ENCODE measurements around the gene PRELID1.
"Not testable (repeated sequence)": the region's sequence is repeated elsewhere in the genome, so short reads cannot be mapped to it uniquely, and the experiment has no call there.

The PRELID1 gene

DNA sequence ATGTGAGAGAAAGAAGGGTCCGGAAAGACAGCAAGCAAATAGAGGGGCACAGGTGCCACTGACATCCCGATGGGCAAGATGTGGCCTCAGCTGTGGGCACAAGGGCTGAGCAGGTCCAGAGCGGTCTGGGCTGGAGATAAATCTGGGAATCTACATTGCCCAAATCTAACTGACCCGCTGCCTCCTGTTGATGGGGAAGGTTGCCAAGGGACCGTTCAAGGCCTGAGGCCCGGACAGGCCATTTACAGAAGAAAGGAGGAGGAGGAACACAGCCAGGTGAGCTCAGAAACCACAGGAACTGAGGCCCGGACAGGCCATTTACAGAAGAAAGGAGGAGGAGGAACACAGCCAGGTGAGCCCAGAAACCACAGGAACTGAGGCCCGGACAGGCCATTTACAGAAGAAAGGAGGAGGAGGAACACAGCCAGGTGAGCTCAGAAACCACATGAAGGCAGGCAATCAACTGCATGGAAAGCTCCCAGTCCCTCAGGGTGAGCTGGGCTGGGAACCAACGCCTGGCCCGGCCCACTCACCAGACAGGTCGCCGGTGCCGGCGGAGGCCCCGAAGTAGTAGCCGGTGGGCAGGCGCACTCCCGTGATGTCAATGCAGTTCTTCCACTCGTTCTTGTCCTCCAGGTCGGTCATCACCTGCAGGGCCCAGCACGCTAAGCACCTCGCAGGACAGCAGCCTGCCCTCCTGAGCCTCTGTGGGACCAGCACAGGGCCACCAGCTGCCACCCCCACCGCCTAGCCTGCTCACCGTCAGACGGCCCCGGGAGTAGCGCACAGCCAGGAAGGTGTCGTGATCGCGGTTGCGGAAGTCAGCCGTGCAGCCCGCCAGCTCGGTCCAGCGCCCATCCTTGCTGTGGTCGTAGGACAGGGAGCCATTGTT is 33.2 kb downstream of the PRELID1 start:
- DNase-seq, result no peak

DNA sequence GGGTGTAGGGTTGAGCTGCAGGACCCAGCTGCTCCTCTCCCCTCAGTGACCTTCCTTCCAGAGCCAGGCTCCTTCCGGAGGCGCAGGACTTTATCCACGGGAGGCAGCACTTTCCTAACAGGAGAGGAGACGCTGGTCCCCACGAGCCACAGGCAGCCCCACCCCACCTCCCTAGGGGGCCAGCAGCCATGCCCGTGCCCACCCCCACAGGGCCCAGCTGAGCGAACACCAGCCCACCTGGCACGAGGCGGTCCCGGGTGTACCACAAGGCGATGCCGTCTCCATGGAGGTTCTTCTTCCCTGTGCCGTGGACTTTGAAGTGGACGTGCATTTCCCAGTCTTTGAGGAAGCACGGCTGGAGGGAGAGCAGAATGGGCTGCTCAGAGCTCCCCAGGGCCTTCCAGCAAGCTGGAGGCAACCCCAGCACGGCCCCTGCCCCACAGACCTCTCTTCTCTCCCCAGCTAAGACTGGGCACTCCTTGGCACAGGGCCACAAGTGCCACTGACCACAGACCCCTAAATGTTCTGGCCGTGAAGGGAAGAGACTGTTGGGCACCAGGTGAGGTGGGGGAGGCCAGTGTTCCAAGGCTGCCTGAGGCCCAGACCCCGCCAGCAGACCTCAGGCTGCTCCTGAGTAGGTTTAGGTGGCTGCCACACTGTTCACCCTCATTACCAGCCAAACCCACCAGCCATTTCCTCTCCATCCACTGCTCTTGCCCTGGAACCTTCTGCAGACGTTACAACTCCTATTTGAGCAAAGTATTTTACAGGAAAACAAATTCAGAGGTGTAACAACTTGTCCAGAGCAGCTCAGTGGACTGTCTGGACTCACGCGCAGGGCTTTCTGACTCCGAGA is 34.9 kb downstream of the PRELID1 start:
- DNase-seq, result no peak

DNA sequence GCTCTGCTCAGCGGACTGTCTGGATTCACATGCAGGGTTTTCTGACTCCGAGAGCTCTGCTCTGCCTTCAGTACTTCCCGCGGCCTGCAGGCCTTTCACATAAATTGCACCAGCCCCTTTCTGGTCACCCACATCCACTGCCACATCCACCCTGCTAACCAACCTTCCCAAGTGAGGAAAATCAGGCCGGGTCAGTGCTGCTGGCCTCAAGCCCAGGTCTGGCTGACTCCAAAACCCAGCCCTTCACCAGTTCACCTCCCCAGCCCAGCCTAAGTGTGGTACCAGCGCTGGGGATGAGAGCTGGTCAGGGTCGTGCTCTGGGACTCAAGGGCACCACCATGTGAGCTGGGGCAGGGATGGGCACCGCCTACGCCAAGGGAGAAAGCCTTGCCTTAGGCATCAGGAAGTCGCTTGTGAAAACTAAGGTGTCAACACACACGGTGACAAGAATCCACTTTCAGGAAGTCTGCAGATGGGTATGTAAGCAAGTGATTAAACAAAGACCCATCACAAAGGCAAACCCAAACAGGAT is 35.6 kb downstream of the PRELID1 start:
- DNase-seq, result no peak

DNA sequence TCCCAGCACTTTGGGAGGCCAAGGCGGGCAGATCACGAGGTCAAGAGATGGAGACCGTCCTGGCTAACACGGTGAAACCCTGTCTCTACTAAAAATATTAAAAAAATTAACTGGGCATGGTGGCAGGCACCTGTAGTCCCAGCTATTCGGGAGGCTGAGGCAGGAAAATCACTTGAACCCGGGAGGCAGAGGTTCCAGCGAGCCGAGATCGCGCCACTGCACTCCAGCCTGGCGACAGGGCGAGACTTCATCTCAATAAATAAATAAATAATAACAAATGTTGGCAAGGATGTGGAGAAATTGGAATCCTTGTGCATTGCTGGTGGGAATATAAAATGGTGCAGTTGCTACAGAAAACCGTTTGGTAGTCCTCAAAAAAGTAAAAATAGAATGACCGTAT is 39.4 kb downstream of the PRELID1 start:
- not testable (repeated sequence) for DNase-seq

GRCh38 chr5:177343777-177344176 is 40.2 kb downstream of the PRELID1 start:
- DNase-seq, result no peak

DNA sequence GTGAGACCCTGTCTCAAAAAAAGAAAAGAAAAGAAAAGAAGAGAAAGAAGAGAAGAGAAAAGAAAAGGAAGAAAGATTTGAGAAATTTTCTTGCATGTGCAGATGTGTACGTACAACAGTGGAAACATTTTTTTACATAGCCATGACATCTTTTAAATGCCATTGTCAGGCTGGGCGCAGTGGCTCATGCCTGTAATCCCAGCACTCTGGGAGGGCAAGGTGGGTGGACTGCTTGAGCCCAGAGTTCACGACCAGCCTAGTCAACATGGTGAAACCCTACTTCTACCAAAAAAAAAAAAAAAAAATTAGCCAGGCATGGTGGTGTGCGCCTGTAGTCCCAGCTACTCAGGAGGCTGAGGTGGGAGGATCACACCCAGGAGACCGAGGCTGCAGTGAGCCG is 41.3 kb downstream of the PRELID1 start:
- DNase-seq, result no peak

DNA sequence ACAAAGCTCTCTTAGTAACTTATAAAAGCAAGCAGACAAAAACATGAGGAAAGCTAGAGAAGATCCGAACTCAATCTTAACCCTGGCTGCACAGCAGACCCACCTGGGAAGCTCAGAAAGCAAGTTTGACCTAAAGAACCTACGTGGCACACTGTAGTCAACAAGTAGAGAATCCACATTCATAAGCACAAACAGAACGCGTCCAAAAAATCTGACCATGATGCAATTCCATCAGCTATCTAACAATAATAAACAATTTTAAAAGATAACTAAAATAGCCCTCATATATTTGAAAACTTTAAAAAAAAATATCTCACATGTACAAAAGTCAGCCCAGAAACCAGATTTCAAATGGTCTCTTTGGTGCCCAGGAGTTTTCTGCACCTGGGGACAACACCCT is 43.2 kb downstream of the PRELID1 start:
- DNase-seq, result no peak

DNA sequence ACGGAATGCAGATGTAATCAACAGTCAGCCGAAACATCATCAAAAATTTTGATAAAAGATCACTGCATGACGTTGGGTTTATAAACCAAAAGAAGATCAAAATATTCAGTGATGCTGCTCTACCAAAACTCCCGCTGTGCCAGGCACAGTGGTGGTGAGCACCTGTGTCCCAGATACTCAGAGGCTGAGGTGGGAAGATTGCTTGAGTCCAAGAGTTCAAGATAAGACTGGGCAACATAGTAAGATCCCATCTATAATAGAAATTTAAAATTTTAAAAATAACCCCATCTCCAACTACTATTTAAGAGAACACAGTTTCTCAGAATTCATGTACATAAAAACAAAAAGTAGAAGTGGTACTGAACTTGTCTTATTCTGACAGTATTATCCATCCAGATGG is 44.1 kb downstream of the PRELID1 start:
- no peak for DNase-seq

DNA sequence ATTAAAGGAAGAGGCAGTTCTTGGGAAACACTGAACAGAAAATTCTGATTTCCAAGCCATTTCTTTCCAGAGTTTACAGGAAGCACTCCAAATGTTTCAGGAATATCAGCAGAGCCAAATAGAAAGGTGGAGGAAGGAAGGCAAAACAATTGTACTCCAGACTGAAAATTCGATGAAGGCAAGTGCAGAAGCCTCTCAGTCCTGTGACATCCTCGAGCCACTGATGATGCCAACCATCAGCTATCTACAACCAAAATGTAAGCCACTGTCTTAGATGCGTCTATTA is 45.7 kb downstream of the PRELID1 start:
- no peak for DNase-seq

GRCh38 chr5:177349762-177350161 is 46.2 kb downstream of the PRELID1 start:
- DNase-seq, result no peak

- DNase-seq, result no peak
These were observed 47.3 kb downstream of the PRELID1 start for GRCh38 chr5:177350776-177351391.

DNA sequence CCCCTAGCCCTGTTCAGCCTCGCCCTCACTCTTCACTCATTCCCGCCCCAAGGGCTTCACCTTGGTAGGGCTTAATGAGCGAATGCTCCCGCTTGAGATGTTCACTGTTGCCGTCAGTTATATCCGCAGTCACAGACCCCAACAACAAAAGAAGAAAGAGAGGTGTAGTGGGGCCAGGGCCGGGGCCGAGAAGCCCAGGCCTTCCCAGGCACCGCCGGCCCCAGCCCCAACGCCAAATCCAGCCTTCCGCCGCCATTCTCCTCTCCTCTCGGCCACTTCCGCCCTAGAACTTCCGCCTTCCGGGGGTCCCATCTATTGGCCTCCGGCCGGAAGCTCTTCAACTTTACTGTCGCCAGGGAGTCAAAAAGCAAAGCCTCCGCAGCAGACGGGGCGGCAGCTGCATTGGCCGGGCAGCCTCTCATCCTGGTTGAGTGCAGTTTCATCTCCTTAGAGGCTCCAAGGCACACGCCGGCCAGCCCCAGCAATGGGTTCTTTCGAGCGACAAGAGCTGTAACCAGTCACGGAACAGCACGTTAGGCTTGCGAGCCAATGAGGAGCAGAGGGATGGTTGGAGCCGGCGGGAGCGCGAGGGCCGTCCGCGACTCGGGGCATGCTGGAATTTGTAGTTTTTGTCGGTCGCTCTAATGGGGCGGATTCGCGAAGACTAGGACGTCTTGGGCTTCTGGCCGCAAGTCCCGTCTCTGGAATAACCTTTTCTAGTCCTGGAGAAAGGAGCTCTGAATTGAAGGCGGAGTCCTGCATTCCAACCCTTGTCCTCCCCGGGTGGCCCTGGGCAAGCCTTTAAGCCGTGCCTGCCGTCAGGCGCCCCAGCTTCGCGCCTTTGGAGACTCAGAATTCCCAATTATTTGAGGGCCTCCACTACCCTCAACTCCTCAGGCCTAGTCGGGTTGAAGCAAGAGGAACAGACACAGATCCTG is 48.1 kb downstream of the PRELID1 start, which contains the start of gene LMAN2:
Gene LMAN2 (minus strand): TSS at position 277 of the 938 bp plus-strand sequence. CDS start 21 bp downstream, at position 256.
- peak; percentile 87 for DNase-seq

DNA sequence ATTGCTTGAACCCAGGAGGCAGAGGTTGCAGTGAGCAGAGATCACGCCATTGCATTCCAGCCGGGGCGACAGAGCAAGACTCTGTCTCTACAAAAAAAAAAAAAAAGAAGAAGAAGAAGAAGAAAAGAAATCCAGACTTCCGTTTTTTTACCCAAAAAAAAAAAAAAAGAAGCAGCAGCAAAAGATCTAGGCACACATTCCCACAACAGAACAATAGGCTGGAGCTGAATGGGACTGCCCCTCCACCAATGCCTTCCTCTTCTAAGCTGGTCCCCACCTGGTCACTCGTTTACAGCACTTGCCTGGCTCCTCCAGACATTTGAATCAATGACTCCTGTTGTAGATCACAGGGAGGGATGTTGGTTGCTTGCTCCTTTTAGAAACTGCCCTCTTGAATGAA is 49.5 kb downstream of the PRELID1 start:
- DNase-seq, result no peak

DNA sequence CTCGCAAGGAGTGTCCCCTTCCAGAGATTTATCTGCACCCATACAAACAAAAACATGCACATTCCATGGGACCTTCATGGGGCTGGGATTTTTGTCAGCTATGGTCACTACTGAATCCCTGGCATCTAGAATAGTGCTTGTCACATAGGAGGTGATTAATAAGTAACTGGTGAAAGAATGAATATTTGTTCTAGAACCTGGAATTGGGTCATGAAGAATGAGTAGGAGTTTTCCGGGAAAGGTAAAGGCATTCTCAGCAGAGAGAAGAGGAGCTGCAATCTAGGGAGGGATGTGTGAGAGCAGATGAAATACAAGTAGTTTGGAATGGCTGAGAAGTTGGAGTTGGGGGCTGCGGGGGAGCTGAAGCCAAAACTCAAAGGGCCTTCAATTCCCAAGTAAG is 50.7 kb downstream of the PRELID1 start:
- no peak for DNase-seq

DNA sequence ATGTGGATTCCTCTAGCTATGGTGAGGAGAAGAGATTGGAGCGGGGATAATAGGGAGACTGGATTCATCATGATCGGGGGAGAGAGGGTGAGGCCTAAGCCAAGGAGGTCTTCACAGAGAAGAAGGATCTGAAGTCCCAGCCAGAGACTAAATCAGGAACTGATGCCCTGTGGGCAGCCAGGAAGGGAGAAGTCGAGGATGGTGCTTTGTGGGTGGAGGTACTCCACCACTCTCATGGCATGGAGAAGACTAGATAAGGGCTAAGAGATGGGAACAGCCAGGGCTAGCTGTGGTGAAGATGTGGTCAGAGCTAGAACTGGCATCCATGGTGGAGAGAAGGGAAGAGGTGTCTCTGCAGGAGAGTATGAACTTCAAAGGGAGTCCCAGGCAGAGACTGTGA is 51.1 kb downstream of the PRELID1 start:
- no peak for DNase-seq

GRCh38 chr5:177355162-177355867 is 51.7 kb downstream of the PRELID1 start:
- DNase-seq, result no peak

DNA sequence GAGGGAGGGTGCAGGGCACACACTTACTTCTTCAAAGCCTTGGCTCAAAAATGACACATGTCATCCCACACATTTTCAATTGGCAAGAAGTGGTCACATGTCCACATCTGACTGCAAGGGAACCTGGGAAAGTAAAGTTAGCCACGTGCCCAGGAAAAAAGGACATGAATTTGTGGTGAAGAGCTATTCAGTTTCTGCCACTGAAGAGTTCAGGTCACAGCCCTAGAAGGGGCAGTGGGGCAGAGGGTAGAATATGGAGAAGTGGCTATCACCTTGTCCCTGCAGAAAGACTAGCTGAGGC is 52.2 kb downstream of the PRELID1 start:
- DNase-seq, result no peak

Data from DMS 273 treated with DMSO at 0.1 percent for 48 hours (cell line).